Thyroid gland (tissue), 4 donors: ENCODE measurements around the gene THAP11. TPM values are rescaled to one million over a fixed set of nuclear protein-coding genes. Genes with fewer than 3 reads are reported as not detected.
A peak's percentile ranks its signal among the peaks of the same experiment; 100 is the strongest.

Source experiments
- DNase-seq, 2 donors: peaks; one replicate each; pipeline ENCODE4 v3.0.0-alpha.2; 2019
- H3K27ac ChIP-seq, 3 donors: fragments of 200-600 bp; sonication (generic); 1 replicate in 2 of 3; 2 replicates in 1 of 3; pipeline ENCODE4 v1.5.1; 2016 to 2019; ENCODE audit warnings: mild to moderate bottlenecking in 1 of 3, moderate library complexity in 1 of 3
- H3K27me3 ChIP-seq: fragments of 200-600 bp; sonication (generic); one replicate; pipeline ENCODE4 v1.5.1; 2019
- H3K36me3 ChIP-seq, 2 donors: fragments of 200-600 bp; sonication (generic); one replicate each; pipeline ENCODE4 v1.5.1; 2016 to 2019
- H3K4me1 ChIP-seq, 2 donors: fragments of 200-600 bp; sonication (generic); one replicate each; pipeline ENCODE4 v1.5.1; 2017 to 2019
- H3K4me3 ChIP-seq, 3 donors: fragments of 200-600 bp; sonication (generic); replicated peaks in 1 of 3; 1 replicate in 2 of 3; 2 replicates in 1 of 3; pipeline ENCODE4 v1.5.1; 2016; ENCODE audit warnings: mild to moderate bottlenecking in 1 of 3
- H3K9me3 ChIP-seq: fragments of 200-600 bp; sonication (generic); one replicate; pipeline ENCODE4 v1.5.1; 2017
- CTCF ChIP-seq, 6 experiments: fragments of 200-600 bp in 3 of 6; fragments of 450-650 bp in 3 of 6; sonication (generic) in 3 of 6; IDR thresholded peaks; one replicate each; pipeline ENCODE4 v1.5.1; 2016 to 2019; ENCODE audit warnings: antibody characterized with exemption in 6 of 6, mild to moderate bottlenecking in 2 of 6, inconsistent platforms in 1 of 6, moderate library complexity in 1 of 6
- POLR2A ChIP-seq, 2 donors: fragments of 450-650 bp; IDR thresholded peaks; one replicate each; pipeline ENCODE4 v1.6.1; 2017; ENCODE audit warnings: antibody characterized with exemption in 2 of 2, mild to moderate bottlenecking in 2 of 2, moderate library complexity in 1 of 2
- WGBS, 2 donors: methylation state at CpG; one replicate each; pipeline ENCODE4 v1.1.5; 2017; 5-methylcytosine and 5-hydroxymethylcytosine counted together
- intact Hi-C: fragments of 100-400 bp; cut with DNase I; formaldehyde crosslinking; loops from one replicate; pipeline ENCODE4 v1.15.1; 2023
- total RNA-seq, 4 donors: library from RNA; depleted of rRNA; stranded (reverse); fragments of >200 nt; gene quantifications; one replicate each; pipeline ENCODE4 v1.2.3, GENCODE V29; 2016

Gene THAP11
- total RNA-seq, 4 donors from 2014 or later: 53.5 to 79.0 (median 67.8) TPM

DNA sequence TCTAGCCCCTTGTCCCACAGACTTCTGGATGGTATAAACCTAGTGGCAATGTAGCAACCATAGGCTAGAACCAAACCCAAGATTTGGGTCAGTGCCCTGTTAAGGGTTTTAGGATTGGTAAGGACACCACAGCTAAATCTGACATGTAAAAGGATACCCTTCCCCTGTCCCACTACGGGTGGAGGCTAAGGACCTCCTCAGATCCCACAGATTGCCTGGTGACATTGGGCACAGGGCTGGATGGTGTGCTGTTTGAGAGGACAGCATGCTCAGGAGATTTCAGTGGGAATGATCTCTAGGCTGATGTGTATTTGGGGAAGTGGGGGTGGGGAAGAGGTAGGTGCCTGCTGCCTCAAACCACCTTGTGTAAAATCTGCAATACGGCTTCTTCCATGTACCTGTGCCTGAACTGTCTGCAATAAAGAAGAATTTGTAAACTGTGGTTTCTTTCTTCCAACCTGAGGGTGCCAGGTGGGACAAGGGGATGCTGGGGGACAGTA is 30.1 kb downstream of the THAP11 start:
- intact Hi-C loops: no loop called here
- H3K36me3 ChIP-seq: peaks cover 14 to 34% of the 10 kb centered on the region in 2 donors
- 83 to 86% methylated on average over 1 to 2 of the region's 2 CpGs for WGBS, 2 donors

DNA sequence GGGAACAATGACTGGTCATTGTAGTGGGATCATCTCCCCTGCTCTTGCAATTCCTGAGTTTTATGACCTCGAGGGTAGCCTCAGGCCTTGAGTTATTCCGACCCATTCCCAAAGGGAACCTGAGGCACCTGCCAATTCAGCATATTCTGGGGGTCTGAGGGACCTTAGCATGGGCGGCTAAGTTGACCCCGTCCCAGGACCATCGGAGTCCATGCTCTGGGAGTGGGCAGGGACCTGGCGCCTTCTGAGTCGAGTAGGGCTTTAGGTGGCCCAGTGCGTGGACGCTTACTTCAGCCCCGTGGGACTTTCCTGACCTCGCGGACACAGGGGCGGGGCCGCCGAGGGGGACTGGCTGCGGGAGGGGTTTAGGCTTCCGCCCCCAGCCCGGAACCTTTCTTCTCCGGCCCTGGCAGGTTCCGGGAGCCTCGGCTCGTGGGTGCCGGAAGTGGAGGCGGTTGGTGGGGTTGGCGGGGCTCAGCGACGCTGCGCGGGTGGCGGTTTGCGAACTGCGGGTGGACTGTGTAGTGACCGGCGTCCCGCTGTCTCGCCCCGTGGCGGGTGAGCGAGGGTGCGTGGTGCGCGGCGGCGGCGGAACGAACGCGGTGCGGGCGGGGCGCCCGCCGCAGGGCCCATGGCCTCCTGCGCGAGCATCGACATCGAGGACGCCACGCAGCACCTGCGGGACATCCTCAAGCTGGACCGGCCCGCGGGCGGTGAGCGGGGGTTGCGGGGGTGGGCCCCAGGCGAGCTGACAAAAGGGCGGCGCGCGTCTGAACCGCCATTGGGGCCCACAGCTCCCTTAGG is 30.7 kb downstream of the THAP11 start, which contains the start of gene EDC4:
TSS of gene EDC4 (plus strand) at position 422 of the 804 bp plus-strand sequence. CDS start at position 632, 210 bp downstream.
- Histone ChIP-seq H3K4me3 (peak within 1 kb of the TSS; percentile 60 to 92 (median 90)), H3K27me3 (no peaks in the 10 kb centered on the region), H3K36me3 (peaks cover 16 to 34% of the 10 kb centered on the region in 2 donors), H3K4me1 (peaks cover 18 to 22% of the 10 kb centered on the region in 2 donors), H3K9me3 (no peaks in the 10 kb centered on the region), H3K27ac (peak within 1 kb of the TSS; percentile 37 to 67 (median 39))
- peak; percentile 81 to 82 for DNase-seq
- intact Hi-C loops: no loop called here
- WGBS, 2 donors: 2 to 7% methylated on average over 8 to 36 of the region's 72 CpGs
- TF ChIP-seq CTCF (IDR thresholded peaks at IDR 0.05) (peak in 1 of 6 experiments; percentile 13), POLR2A (IDR thresholded peaks at IDR 0.05) (peak in 1 of 2 donors; percentile 58)

More for the DNA sequence above, 30.1 kb downstream of the THAP11 start:
- Histone ChIP-seq H3K9me3 (no peaks in the 10 kb centered on the region), H3K4me1 (peaks cover 18 to 22% of the 10 kb centered on the region in 2 donors), H3K27me3 (no peaks in the 10 kb centered on the region), H3K4me3 (no peak overlapping the region), H3K27ac (peak overlapping the region; percentile 20 to 67 (median 37))
- DNase-seq: no peak
- TF ChIP-seq CTCF (IDR thresholded peaks at IDR 0.05) (no peak), POLR2A (IDR thresholded peaks at IDR 0.05) (no peak)

GRCh38 chr16:67873435-67874370 is 31.6 kb downstream of the THAP11 start:
- peaks cover 25 to 34% of the 10 kb centered on the region in 2 donors for H3K36me3 ChIP-seq
- intact Hi-C loops: no loop called here
- 15 to 27% methylated on average over 13 to 23 of the region's 23 CpGs for WGBS, 2 donors

GRCh38 chr16:67874372-67874771 is 32.3 kb downstream of the THAP11 start:
- Histone ChIP-seq H3K4me1 (peaks cover 18 to 22% of the 10 kb centered on the region in 2 donors), H3K9me3 (no peaks in the 10 kb centered on the region), H3K36me3 (peaks cover 32 to 39% of the 10 kb centered on the region in 2 donors), H3K4me3 (peak overlapping the region in 1 of 3 donors; percentile 90), H3K27me3 (no peaks in the 10 kb centered on the region), H3K27ac (no peak overlapping the region)
- no peak for TF ChIP-seq POLR2A (IDR thresholded peaks at IDR 0.05)
- TF ChIP-seq CTCF (IDR thresholded peaks at IDR 0.05): no peak
- 71% methylated on average over 3 of the region's 3 CpGs; no CpG with 5 or more reads in 1 of the 2 donors for WGBS, 2 donors
- intact Hi-C loops: no loop called here
- DNase-seq: no peak

More at GRCh38 chr16:67873435-67874370, 31.6 kb downstream of the THAP11 start:
- Histone ChIP-seq H3K27me3 (no peaks in the 10 kb centered on the region), H3K4me1 (peaks cover 18 to 22% of the 10 kb centered on the region in 2 donors), H3K4me3 (peak overlapping the region; percentile 60 to 92 (median 90)), H3K9me3 (no peaks in the 10 kb centered on the region), H3K27ac (peak overlapping the region in 2 of 3 donors; percentile 37 to 39)
- no peak for TF ChIP-seq POLR2A (IDR thresholded peaks at IDR 0.05)
- TF ChIP-seq CTCF (IDR thresholded peaks at IDR 0.05): no peak
- no peak for DNase-seq
